BLaER1 treated with 17β-estradiol and CSF1 and Interleukin-3, amounts not matched to agents 10 nM and 100 nM (cell line): ENCODE data around the gene TMEM181.
A peak's percentile ranks its signal among the peaks of the same experiment; 100 is the strongest.

Source experiments
- H3K27ac ChIP-seq, 11 experiments: shearing (Covaris generic); formaldehyde crosslinking; 2 replicates each; pipeline ENCODE4 v1.8.1; 2022
- H3K27me3 ChIP-seq, 11 experiments: shearing (Covaris generic); formaldehyde crosslinking; 2 replicates each; pipeline ENCODE4 v1.8.1; 2022
- H3K36me3 ChIP-seq, 11 experiments: shearing (Covaris generic); formaldehyde crosslinking; 2 replicates each; pipeline ENCODE4 v1.8.1; 2022
- H3K4me1 ChIP-seq, 10 experiments: shearing (Covaris generic); formaldehyde crosslinking; 2 replicates each; pipeline ENCODE4 v1.8.1; 2022
- H3K4me2 ChIP-seq, 11 experiments: shearing (Covaris generic); formaldehyde crosslinking; 2 replicates each; pipeline ENCODE4 v1.8.1; 2022
- H3K4me3 ChIP-seq, 10 experiments: shearing (Covaris generic); formaldehyde crosslinking; 2 replicates each; pipeline ENCODE4 v1.8.1; 2022
- H3K9ac ChIP-seq, 11 experiments: shearing (Covaris generic); formaldehyde crosslinking; 2 replicates each; pipeline ENCODE4 v1.8.1; 2022
- H3K9me3 ChIP-seq, 11 experiments: shearing (Covaris generic); formaldehyde crosslinking; replicated peaks in 1 of 11; 2 replicates each; pipeline ENCODE4 v1.8.1; 2022
- H4K20me1 ChIP-seq, 11 experiments: shearing (Covaris generic); formaldehyde crosslinking; 2 replicates each; pipeline ENCODE4 v1.8.1; 2022
- Cebpa-rat ChIP-seq, 11 experiments: shearing (Covaris generic); IDR thresholded peaks; 2 replicates each; pipeline ENCODE4 v1.8.1; 2022

Gene TMEM181

DNA sequence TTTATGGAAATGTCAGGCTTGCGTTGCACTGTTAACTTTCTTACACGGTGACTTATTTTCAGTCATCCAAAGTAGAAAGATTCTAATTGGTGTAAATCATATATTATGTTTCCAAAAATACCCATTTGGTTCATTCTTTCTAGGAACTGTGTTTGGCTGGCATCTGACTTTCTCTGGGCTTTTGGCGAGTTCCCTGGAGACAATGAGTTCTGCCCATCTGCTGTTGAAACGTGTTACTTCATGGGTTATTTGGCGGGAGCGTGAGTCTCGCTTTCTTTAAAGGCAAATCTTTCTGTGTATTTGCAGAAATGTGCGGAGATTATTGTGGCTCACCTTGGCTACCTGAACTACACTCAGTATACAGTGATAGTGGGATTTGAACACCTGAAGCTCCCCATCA lies 29.5 kb downstream of the TMEM181 start:
- no peak for TF ChIP-seq Cebpa-rat (IDR thresholded peaks at IDR 0.05)
- H3K9ac ChIP-seq = 0 out of 22 replicates have a peak overlapping the region, but pooled peaks of 1 of the 11 experiments have one; percentile 24
- H3K4me1 ChIP-seq = peaks cover 0 to 44% (median 35%) of the 10 kb centered on the region in 10 experiments; a peak in 14 of 20 replicates
- peak overlapping the region in 8 of 11 experiments; percentile 28 to 80 (median 64); a peak in 13 of 22 replicates for H3K4me2 ChIP-seq
- H4K20me1 ChIP-seq = peaks cover 6 to 36% (median 16%) of the 10 kb centered on the region in 11 experiments; a peak in 16 of 22 replicates
- H3K36me3 ChIP-seq = peaks cover 80 to 100% (median 96%) of the 10 kb centered on the region in 11 experiments
- H3K27ac ChIP-seq = no peak overlapping the region
- H3K4me3 ChIP-seq = no peak overlapping the region
- peaks cover 0 to 5% (median 0%) of the 10 kb centered on the region in 11 experiments; a peak in 1 of 22 replicates for H3K9me3 ChIP-seq
- no peaks in the 10 kb centered on the region for H3K27me3 ChIP-seq

- Histone ChIP-seq H4K20me1 (peaks cover 6 to 36% (median 16%) of the 10 kb centered on the region in 11 experiments; a peak in 16 of 22 replicates), H3K27ac (no peak overlapping the region), H3K9me3 (peaks cover 0 to 4% (median 0%) of the 10 kb centered on the region in 11 experiments; a peak in 1 of 22 replicates), H3K4me1 (peaks cover 2 to 48% (median 38%) of the 10 kb centered on the region in 10 experiments; a peak in 19 of 20 replicates), H3K4me3 (no peak overlapping the region), H3K4me2 (peak overlapping the region in 8 of 11 experiments; percentile 20 to 80 (median 66); a peak in 14 of 22 replicates), H3K36me3 (peaks cover 69 to 100% (median 98%) of the 10 kb centered on the region in 11 experiments), H3K27me3 (no peaks in the 10 kb centered on the region), H3K9ac (0 out of 22 replicates have a peak overlapping the region, but pooled peaks of 2 of the 11 experiments have one; percentile 2 to 14)
- no peak for TF ChIP-seq Cebpa-rat (IDR thresholded peaks at IDR 0.05)
Measured at GRCh38 chr6:158591134-158591809, 31.4 kb downstream of the TMEM181 start.

GRCh38 chr6:158591810-158592209 lies 31.9 kb downstream of the TMEM181 start:
- H3K27me3 ChIP-seq = no peaks in the 10 kb centered on the region
- peaks cover 64 to 100% (median 95%) of the 10 kb centered on the region in 11 experiments for H3K36me3 ChIP-seq
- no peak overlapping the region for H3K27ac ChIP-seq
- peaks cover 8 to 53% (median 43%) of the 10 kb centered on the region in 10 experiments for H3K4me1 ChIP-seq
- H3K4me3 ChIP-seq = no peak overlapping the region
- H4K20me1 ChIP-seq = peaks cover 6 to 36% (median 16%) of the 10 kb centered on the region in 11 experiments; a peak in 16 of 22 replicates
- H3K9ac ChIP-seq = no peak overlapping the region
- TF ChIP-seq Cebpa-rat (IDR thresholded peaks at IDR 0.05) = no peak
- H3K9me3 ChIP-seq = 0 out of 22 replicates have a peak, but pooled peaks cover 0 to 1% (median 0%) of the 10 kb centered on the region in 11 experiments
- peak overlapping the region in 5 of 11 experiments; percentile 56 to 80 (median 75); a peak in 10 of 22 replicates for H3K4me2 ChIP-seq

DNA sequence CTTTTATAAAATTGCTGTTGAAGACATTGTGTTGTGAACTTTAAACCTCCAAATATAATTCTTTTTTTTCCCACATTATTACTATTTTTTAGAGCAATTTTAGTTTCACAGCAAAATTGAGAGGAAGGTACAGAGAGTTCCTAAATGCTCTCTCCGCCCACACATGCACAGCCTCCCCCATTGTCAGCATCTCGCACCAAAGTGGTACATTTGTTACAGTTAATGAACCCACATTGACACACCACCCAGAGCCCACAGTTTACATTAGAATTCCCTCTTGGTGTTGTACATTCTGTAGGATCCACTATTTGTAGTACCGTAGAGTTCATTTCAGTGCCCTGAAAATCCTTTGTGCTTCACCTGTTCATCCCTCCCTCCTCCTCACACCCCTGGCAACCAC lies 33.8 kb downstream of the TMEM181 start:
- Histone ChIP-seq H3K4me1 (peaks cover 12 to 61% (median 48%) of the 10 kb centered on the region in 10 experiments), H3K27ac (no peak overlapping the region), H3K4me2 (no peak overlapping the region), H3K9me3 (no peaks in the 10 kb centered on the region), H3K4me3 (no peak overlapping the region), H4K20me1 (peaks cover 0 to 27% (median 14%) of the 10 kb centered on the region in 11 experiments; a peak in 14 of 22 replicates), H3K36me3 (peaks cover 59 to 99% (median 94%) of the 10 kb centered on the region in 11 experiments; a peak in 21 of 22 replicates), H3K9ac (no peak overlapping the region), H3K27me3 (no peaks in the 10 kb centered on the region)
- no peak for TF ChIP-seq Cebpa-rat (IDR thresholded peaks at IDR 0.05)

DNA sequence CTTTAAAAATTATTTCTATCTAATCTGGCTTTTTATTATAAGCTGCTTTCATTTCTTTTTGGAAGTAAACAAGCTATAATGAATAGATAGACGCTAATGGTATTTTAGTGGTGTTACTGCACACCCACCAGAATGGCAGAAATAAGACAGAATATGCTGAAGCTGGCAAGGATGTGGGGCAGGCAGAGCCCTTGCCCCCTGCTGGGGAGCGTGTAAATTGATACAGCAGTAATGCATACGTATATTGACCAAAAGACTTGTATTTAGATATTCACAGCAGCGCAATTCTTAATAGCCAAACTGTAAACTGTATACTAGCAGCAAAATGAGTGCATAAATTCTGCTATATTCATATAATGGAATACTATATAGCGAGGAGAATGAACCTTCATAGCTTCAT lies 35.3 kb downstream of the TMEM181 start:
- Histone ChIP-seq H3K4me1 (peaks cover 12 to 45% (median 34%) of the 10 kb centered on the region in 10 experiments), H3K4me2 (no peak overlapping the region), H3K9me3 (no peaks in the 10 kb centered on the region), H3K27ac (no peak overlapping the region), H3K27me3 (no peaks in the 10 kb centered on the region), H3K36me3 (peaks cover 64 to 98% (median 94%) of the 10 kb centered on the region in 11 experiments), H3K9ac (no peak overlapping the region), H3K4me3 (no peak overlapping the region), H4K20me1 (peaks cover 0 to 34% (median 9%) of the 10 kb centered on the region in 11 experiments; a peak in 13 of 22 replicates)
- no peak for TF ChIP-seq Cebpa-rat (IDR thresholded peaks at IDR 0.05)

- Histone ChIP-seq H3K27me3 (no peaks in the 10 kb centered on the region), H3K4me2 (peak overlapping the region; percentile 17 to 63 (median 45); a peak in 21 of 22 replicates), H3K36me3 (peaks cover 60 to 99% (median 93%) of the 10 kb centered on the region in 11 experiments), H3K27ac (peak overlapping the region in 10 of 11 experiments; percentile 5 to 63 (median 36); a peak in 14 of 22 replicates), H3K4me3 (no peak overlapping the region), H3K4me1 (peaks cover 10 to 29% (median 17%) of the 10 kb centered on the region in 10 experiments), H3K9me3 (no peaks in the 10 kb centered on the region), H4K20me1 (peaks cover 0 to 27% (median 0%) of the 10 kb centered on the region in 11 experiments; a peak in 8 of 22 replicates), H3K9ac (0 out of 22 replicates have a peak overlapping the region, but pooled peaks of 2 of the 11 experiments have one; percentile 40 to 50)
- no peak for TF ChIP-seq Cebpa-rat (IDR thresholded peaks at IDR 0.05)
Measured at GRCh38 chr6:158596861-158597260, 37.0 kb downstream of the TMEM181 start.

DNA sequence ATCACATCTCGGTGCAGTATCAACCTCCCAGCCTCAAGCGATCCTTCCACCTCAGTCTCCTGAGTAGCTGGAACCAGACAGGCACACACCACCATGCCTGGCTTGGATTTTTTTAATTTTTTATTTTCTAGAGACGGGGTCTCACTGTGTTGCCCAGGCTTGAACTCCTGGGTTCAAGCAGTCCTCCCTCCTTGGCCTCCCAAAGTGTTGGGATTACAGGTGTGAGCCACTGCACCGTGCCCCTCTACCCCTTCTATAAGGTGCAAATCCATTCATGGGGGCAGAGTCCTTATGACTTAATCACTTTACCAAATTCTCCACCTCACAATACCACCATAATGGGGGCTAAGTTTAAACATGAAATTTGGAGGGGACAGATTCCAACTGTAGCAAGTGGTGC lies 37.7 kb downstream of the TMEM181 start:
- Histone ChIP-seq H4K20me1 (peaks cover 0 to 24% (median 0%) of the 10 kb centered on the region in 11 experiments; a peak in 6 of 22 replicates), H3K9ac (peak overlapping the region in 1 of 11 experiments; percentile 50; a peak in 1 of 22 replicates), H3K4me2 (peak overlapping the region in 8 of 11 experiments; percentile 17 to 63 (median 54); a peak in 11 of 22 replicates), H3K9me3 (no peaks in the 10 kb centered on the region), H3K36me3 (peaks cover 54 to 99% (median 90%) of the 10 kb centered on the region in 11 experiments), H3K27me3 (no peaks in the 10 kb centered on the region), H3K4me3 (no peak overlapping the region), H3K4me1 (peaks cover 10 to 23% (median 16%) of the 10 kb centered on the region in 10 experiments), H3K27ac (peak overlapping the region in 3 of 11 experiments; percentile 26 to 63 (median 42); a peak in 5 of 22 replicates)
- TF ChIP-seq Cebpa-rat (IDR thresholded peaks at IDR 0.05) = no peak

DNA sequence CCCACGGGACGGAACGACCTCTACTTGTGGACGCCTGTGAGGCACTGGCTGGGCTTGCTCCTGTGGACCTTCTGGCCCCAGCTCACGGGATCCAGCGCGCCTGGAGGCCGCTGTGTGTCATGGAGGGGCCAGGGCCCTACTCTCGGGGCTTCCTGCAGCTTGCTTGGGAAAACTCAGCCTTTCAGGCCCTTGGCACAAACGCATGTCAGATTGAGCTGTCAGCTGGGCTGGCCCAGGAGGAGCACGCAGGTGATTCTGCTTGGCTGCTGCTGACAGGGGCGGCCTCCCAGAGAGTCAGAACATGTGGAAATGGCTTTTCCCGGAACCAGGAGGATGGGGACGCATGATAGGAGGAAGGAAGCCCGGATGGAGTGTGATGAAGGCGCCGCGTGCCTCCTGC lies 39.7 kb downstream of the TMEM181 start:
- Histone ChIP-seq H3K36me3 (peaks cover 33 to 98% (median 85%) of the 10 kb centered on the region in 11 experiments), H3K27ac (no peak overlapping the region), H3K4me3 (no peak overlapping the region), H3K4me1 (peaks cover 10 to 23% (median 16%) of the 10 kb centered on the region in 10 experiments), H3K9me3 (no peaks in the 10 kb centered on the region), H4K20me1 (peaks cover 0 to 36% (median 10%) of the 10 kb centered on the region in 11 experiments; a peak in 13 of 22 replicates), H3K9ac (no peak overlapping the region), H3K4me2 (no peak overlapping the region), H3K27me3 (no peaks in the 10 kb centered on the region)
- no peak for TF ChIP-seq Cebpa-rat (IDR thresholded peaks at IDR 0.05)
